ENCODE data around the gene CDC42BPA.

DNA sequence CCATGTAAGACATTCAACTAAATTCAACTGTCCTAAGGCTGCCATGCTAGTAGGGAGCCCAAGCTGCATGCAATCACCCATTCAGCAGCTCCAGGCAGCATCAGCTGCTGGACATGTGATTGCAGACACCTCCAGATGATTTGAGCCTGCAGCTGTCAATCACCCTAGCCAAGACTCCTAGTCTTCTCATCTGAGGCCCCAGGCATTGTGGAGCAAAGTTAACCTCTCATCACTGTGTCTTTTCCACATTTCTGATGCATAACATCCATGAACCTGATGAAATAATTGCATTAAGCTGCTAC, 5.6 kb upstream of the CDC42BPA start:
- no peak for TF ChIP-seq GATA2 (IDR thresholded peaks at IDR 0.05; ENCODE audit: low read depth, low read length)
- no peak for TF ChIP-seq GATA3 (IDR thresholded peaks at IDR 0.05; ENCODE audit: low read depth, low read length)

All from SH-SY5Y (cell line).